T-helper 17 cell (primary cell): ENCODE measurements around the gene ELAC2. TPM values are rescaled to one million over a fixed set of nuclear protein-coding genes. Genes with fewer than 3 reads are reported as not detected.

Source experiments
- ATAC-seq: fragments of 150-1000 bp; cut with Tn5 transposase; 2 replicates; pipeline ENCODE4 v1.10.0; 2021; ENCODE audit warnings: mild to moderate bottlenecking, moderate library complexity
- DNase-seq, 3 donors: peaks; one replicate each; pipeline versions ENCODE4 v3.0.0 to v3.0.0-alpha.2; 2020 to 2021
- H3K9me3 ChIP-seq: one replicate; pipeline ENCODE4 v1.7.0; 2013; ENCODE audit warnings: low read length, mild to moderate bottlenecking; ENCODE audit not compliant: control insufficient read depth, poor library complexity, severe bottlenecking
- H3K27ac Mint-ChIP-seq: one replicate; pipeline ENCODE4 v1.8.0; 2022; ENCODE audit warnings: mild to moderate bottlenecking, moderate library complexity, mixed read lengths
- H3K27me3 Mint-ChIP-seq: one replicate; pipeline ENCODE4 v1.8.0; 2022; ENCODE audit warnings: mixed read lengths
- H3K36me3 Mint-ChIP-seq: one replicate; pipeline ENCODE4 v1.8.0; 2022; ENCODE audit warnings: low read depth, mixed read lengths
- H3K4me1 Mint-ChIP-seq: one replicate; pipeline ENCODE4 v1.8.0; 2022; ENCODE audit warnings: mild to moderate bottlenecking, mixed read lengths
- H3K4me3 Mint-ChIP-seq: one replicate; pipeline ENCODE4 v1.8.0; 2022; ENCODE audit warnings: mild to moderate bottlenecking, moderate library complexity, mixed read lengths
- total RNA-seq, 4 donors: library from RNA in 2 of 4; stranded (reverse) in 2 of 4; gene quantifications; one replicate each; pipeline ENCODE4 v1.2.3 and lab custom pipeline; 2022 to 2026

ELAC2 gene
- total RNA-seq, 2 donors from 2014 or later: 48.8 to 62.9 TPM

- Mint-ChIP-seq H3K36me3 (no peaks in the 10 kb centered on the region), H3K4me1 (no peaks in the 10 kb centered on the region), H3K4me3 (no peak overlapping the region), H3K27me3 (no peaks in the 10 kb centered on the region), H3K27ac (no peak overlapping the region)
- ATAC-seq (no peak), DNase-seq (no peak)
- no peaks in the 10 kb centered on the region for H3K9me3 ChIP-seq
Observed at GRCh38 chr17:12947047-12947446, 70.8 kb downstream of the ELAC2 start.

Other genes starting within 250 kb of the ELAC2 start
- not detected for gene ARHGAP44, start 228.5 kb downstream of the ELAC2 start, total RNA-seq